HCT116 (cell line): Measurements from ENCODE around the gene GRIA1. TPM values are rescaled to one million over a fixed set of nuclear protein-coding genes. Genes with fewer than 3 reads are reported as not detected.

Experiments used
- ATAC-seq: fragments of 200-7000 bp; cut with Tn5 transposase; 2 replicates; pipeline ENCODE4 v1.9.1; 2020; ENCODE audit warnings: mild to moderate bottlenecking, moderate library complexity
- BruUV-seq: library from RNA; stranded (reverse); fragments of 400-500 nt; replicated peaks from 2 replicates; lab custom pipeline; 2021; lab: Mats Ljungman, UMichigan
- CTCF ChIA-PET: fragments of 300-600 bp; sonication (Branson Sonifier 250); formaldehyde crosslinking; loops from one replicate; lab custom pipeline; 2021; ENCODE audit warnings: antibody characterized with exemption; lab: Charles Lee
- POLR2A ChIA-PET: fragments of 300-600, 350-600 bp; sonication (Branson Sonifier 250); formaldehyde crosslinking; loops from one replicate; lab custom pipeline; 2021; ENCODE audit warnings: antibody characterized with exemption; lab: Charles Lee
- RAD21 ChIA-PET, 2 experiments: fragments of 300-600 bp; sonication (Branson Sonifier 250); formaldehyde crosslinking; loops; one replicate each; lab custom pipeline; 2023; ENCODE audit warnings: low total read pairs in 2 of 2; ENCODE audit not compliant: uncharacterized antibody in 2 of 2, unreplicated experiment in 2 of 2, low non-redundant PET in 1 of 2; lab: Charles Lee
- DNase-seq: peaks from one replicate; pipeline ENCODE4 v3.0.0-alpha.2; 2010; ENCODE audit warnings: low read depth, low spot score
- H2AFZ ChIP-seq: fragments of 200-600 bp; shearing (Covaris generic), sonication (generic); 2 replicates; pipeline ENCODE4 v1.6.1; 2017; ENCODE audit warnings: low read depth, mixed run types, mixed read lengths, antibody characterized with exemption, low read length; ENCODE audit not compliant: poor library complexity, severe bottlenecking
- H3K27ac ChIP-seq: 2 replicates; pipeline ENCODE4 v1.5.1; 2012; ENCODE audit warnings: low read depth, low read length
- H3K27me3 ChIP-seq: fragments of 200-600 bp; sonication (generic); 2 replicates; pipeline ENCODE4 v1.6.1; 2016; ENCODE audit warnings: mixed run types, low read length, mixed read lengths; ENCODE audit not compliant: insufficient read depth
- H3K36me3 ChIP-seq, 2 experiments: fragments of 200-500 bp in 1 of 2; fragments of 200-600 bp in 1 of 2; sonication (Bioruptor generic) in 1 of 2; sonication (generic) in 1 of 2; 2 replicates each; pipeline versions ENCODE4 v1.5.1 to v1.6.1; 2014 to 2016; ENCODE audit warnings: low read length in 2 of 2, inconsistent platforms in 1 of 2, mixed read lengths in 1 of 2, mixed run types in 1 of 2; ENCODE audit not compliant: insufficient read depth in 2 of 2, control insufficient read depth in 1 of 2
- H3K4me1 ChIP-seq, 2 experiments: fragments of 200-600 bp in 1 of 2; sonication (generic) in 1 of 2; 2 replicates each; pipeline versions ENCODE4 v1.5.1 to v1.6.1; 2012 to 2017; ENCODE audit warnings: low read length in 2 of 2, inconsistent platforms in 1 of 2, mild to moderate bottlenecking in 1 of 2, mixed read lengths in 1 of 2, mixed run types in 1 of 2, moderate library complexity in 1 of 2; ENCODE audit not compliant: insufficient read depth in 2 of 2, control insufficient read depth in 1 of 2
- H3K4me2 ChIP-seq: fragments of 200-600 bp; sonication (generic); 2 replicates; pipeline ENCODE4 v1.6.1; 2017; ENCODE audit warnings: mixed run types, low read length, mixed read lengths
- H3K4me3 ChIP-seq, 2 experiments: fragments of 200-600 bp in 1 of 2; sonication (generic) in 1 of 2; replicated peaks in 1 of 2; 2 replicates each; pipeline ENCODE4 v1.5.1; 2011 to 2016; ENCODE audit warnings: low read length in 2 of 2, control low read depth in 1 of 2, low read depth in 1 of 2, mild to moderate bottlenecking in 1 of 2, mixed read lengths in 1 of 2, mixed run types in 1 of 2
- H3K79me2 ChIP-seq: fragments of 200-600 bp; sonication (generic); 2 replicates; pipeline ENCODE4 v1.6.1; 2017; ENCODE audit warnings: mild to moderate bottlenecking, mixed run types, low read length, moderate library complexity, mixed read lengths; ENCODE audit not compliant: insufficient read depth
- H3K9ac ChIP-seq: fragments of 200-600 bp; sonication (generic); 2 replicates; pipeline ENCODE4 v1.6.1; 2016; ENCODE audit warnings: low read length, mixed read lengths
- H3K9me2 ChIP-seq: fragments of 200-600 bp; sonication (generic), shearing (Covaris generic); 2 replicates; pipeline ENCODE4 v1.6.1; 2017; ENCODE audit warnings: mixed run types, mild to moderate bottlenecking, moderate library complexity; ENCODE audit not compliant: insufficient read depth
- H3K9me3 ChIP-seq, 2 experiments: fragments of 200-500 bp in 1 of 2; fragments of 200-600 bp in 1 of 2; sonication (Bioruptor generic) in 1 of 2; sonication (generic) in 1 of 2; 2 replicates each; pipeline ENCODE4 v1.6.1; 2014 to 2017; ENCODE audit warnings: low read length in 2 of 2, mixed read lengths in 2 of 2, inconsistent platforms in 1 of 2, low read depth in 1 of 2, mild to moderate bottlenecking in 1 of 2, mixed run types in 1 of 2, moderate library complexity in 1 of 2; ENCODE audit not compliant: control insufficient read depth in 1 of 2, insufficient read depth in 1 of 2
- H4K20me1 ChIP-seq: fragments of 200-600 bp; sonication (generic), shearing (Covaris generic); 2 replicates; pipeline ENCODE4 v1.6.1; 2017; ENCODE audit warnings: mixed run types, mild to moderate bottlenecking, moderate library complexity; ENCODE audit not compliant: insufficient read depth
- CBX3 ChIP-seq: IDR thresholded peaks from 2 replicates; pipeline ENCODE4 v1.6.1; 2012; ENCODE audit warnings: low read depth
- EGR1 ChIP-seq: IDR thresholded peaks from 2 replicates; pipeline ENCODE4 v1.6.1; 2012; ENCODE audit warnings: low read depth
- EZH2 ChIP-seq: fragments of 200-600 bp; sonication (generic); IDR thresholded peaks from 2 replicates; pipeline ENCODE4 v1.6.1; 2017; ENCODE audit warnings: antibody characterized with exemption, mixed run types
- EZH2phosphoT487 ChIP-seq: fragments of 200-600 bp; IDR thresholded peaks from 2 replicates; pipeline ENCODE4 v1.6.1; 2018; ENCODE audit warnings: antibody characterized with exemption, borderline replicate concordance
- FOSL1 ChIP-seq: IDR thresholded peaks from 2 replicates; pipeline ENCODE4 v1.6.1; 2012; ENCODE audit warnings: low read depth
- JUND ChIP-seq: IDR thresholded peaks from 2 replicates; pipeline ENCODE4 v1.6.1; 2012
- POLR2A ChIP-seq: IDR thresholded peaks from 2 replicates; pipeline ENCODE4 v1.7.0; 2011; ENCODE audit warnings: borderline replicate concordance; ENCODE audit not compliant: insufficient read depth, insufficient read length; ENCODE audit errors: extremely low read depth
- POLR2AphosphoS5 ChIP-seq: IDR thresholded peaks from 2 replicates; pipeline ENCODE4 v1.6.1; 2011; ENCODE audit warnings: mild to moderate bottlenecking, low read depth, low read length, moderate library complexity
- RAD21 ChIP-seq: IDR thresholded peaks from 2 replicates; pipeline ENCODE4 v1.6.1; 2012; ENCODE audit warnings: low read depth, mild to moderate bottlenecking
- SIN3A ChIP-seq: IDR thresholded peaks from 2 replicates; pipeline ENCODE4 v1.6.1; 2012; ENCODE audit warnings: low read depth
- SP1 ChIP-seq: IDR thresholded peaks from 2 replicates; pipeline ENCODE4 v1.6.1; 2012; ENCODE audit warnings: low read depth
- SRF ChIP-seq: IDR thresholded peaks from 2 replicates; pipeline ENCODE4 v1.6.1; 2012; ENCODE audit warnings: low read depth
- YY1 ChIP-seq: IDR thresholded peaks from 2 replicates; pipeline ENCODE4 v1.6.1; 2011; ENCODE audit warnings: low read length, low read depth, moderate library complexity, mild to moderate bottlenecking; ENCODE audit not compliant: insufficient replicate concordance; ENCODE audit errors: extremely low read depth
- ZFX ChIP-seq: fragments of 450-650 bp; IDR thresholded peaks from 2 replicates; pipeline ENCODE4 v1.6.1; 2017
- intact Hi-C: fragments of 100-400 bp; cut with micrococcal nuclease; formaldehyde crosslinking; loops from 2 replicates; pipeline ENCODE4 v1.10.0; 2022
- total RNA-seq: library from RNA; stranded (reverse); gene quantifications from one replicate; pipeline ENCODE4 v1.2.1, GENCODE V29; 2021; ENCODE audit not compliant: unreplicated experiment
- TF ChIP-seq, protein P1 (sequence below): IDR thresholded peaks from 2 replicates; pipeline ENCODE4 v1.6.1; 2012
- TF ChIP-seq, protein P2 (sequence below): IDR thresholded peaks from 2 replicates; pipeline ENCODE4 v1.6.1; 2011; ENCODE audit warnings: mild to moderate bottlenecking, low read length, moderate library complexity; ENCODE audit not compliant: insufficient replicate concordance; ENCODE audit errors: extremely low read depth
- TF ChIP-seq, protein P3 (sequence below): IDR thresholded peaks from 2 replicates; pipeline ENCODE4 v1.6.1; 2012
- TF ChIP-seq, protein P4 (sequence below), 3 experiments: fragments of 200-600 bp in 1 of 3; sonication (generic) in 1 of 3; IDR thresholded peaks in 2 of 3; conservative IDR thresholded peaks in 1 of 3; 2 replicates each; pipeline ENCODE4 v1.5.1; 2012 to 2017; ENCODE audit warnings: low read depth in 2 of 3, low read length in 2 of 3, antibody characterized with exemption in 1 of 3, borderline replicate concordance in 1 of 3, control low read depth in 1 of 3, mild to moderate bottlenecking in 1 of 3, mixed read lengths in 1 of 3, mixed run types in 1 of 3, moderate library complexity in 1 of 3; ENCODE audit not compliant: insufficient read depth in 1 of 3
- TF ChIP-seq, protein P5 (sequence below): IDR thresholded peaks from 2 replicates; pipeline ENCODE4 v1.6.1; 2012; ENCODE audit warnings: low read depth

GRIA1 gene
- total RNA-seq, 1 experiment from 2014 or later, result not detected

DNA sequence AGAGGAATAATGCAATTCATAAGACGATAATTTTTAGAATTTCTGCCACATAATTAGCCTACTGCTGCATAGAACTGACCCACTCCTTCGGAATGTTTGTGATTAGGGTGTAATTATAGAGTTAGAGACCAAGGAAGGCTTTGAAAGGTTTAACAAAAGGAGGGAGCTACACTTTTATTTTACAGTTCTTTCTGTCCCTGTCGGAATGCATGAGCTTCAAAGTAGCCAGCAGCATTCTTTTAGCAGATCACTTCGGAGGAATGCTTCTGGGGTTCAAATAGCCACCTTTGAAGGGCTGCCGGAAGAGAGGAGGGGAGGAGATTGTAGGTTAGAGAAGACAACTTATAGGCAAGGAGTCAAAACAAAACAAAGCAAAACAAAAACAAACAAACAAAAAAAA is 168.1 kb downstream of the GRIA1 start:
- BruUV-seq, result no TSS peak
- H3K27ac ChIP-seq, result no peak overlapping the region
- H3K36me3 ChIP-seq, result no peaks in the 10 kb centered on the region
- no peaks in the 10 kb centered on the region for H3K4me1 ChIP-seq
- H2AFZ ChIP-seq, result no peak overlapping the region
- no peak overlapping the region for H3K4me2 ChIP-seq
- no peaks in the 10 kb centered on the region for H3K9me2 ChIP-seq
- peaks cover 50% of the 10 kb centered on the region for H3K27me3 ChIP-seq
- H3K79me2 ChIP-seq, result no peaks in the 10 kb centered on the region
- ChIA-PET POLR2A (no interaction called here), CTCF (no interaction called here), RAD21 (no interaction called here)
- intact Hi-C loops, result no loop called here
- DNase-seq (no peak), ATAC-seq (no peak)
- TF ChIP-seq, protein P1, sequence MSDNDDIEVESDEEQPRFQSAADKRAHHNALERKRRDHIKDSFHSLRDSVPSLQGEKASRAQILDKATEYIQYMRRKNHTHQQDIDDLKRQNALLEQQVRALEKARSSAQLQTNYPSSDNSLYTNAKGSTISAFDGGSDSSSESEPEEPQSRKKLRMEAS, result no peak
- TF ChIP-seq FOSL1 (no peak), ZFX (no peak), SIN3A (no peak), EGR1 (no peak), CBX3 (no peak), SP1 (no peak), EZH2 (no peak), POLR2A (no peak), POLR2AphosphoS5 (no peak), JUND (no peak), EZH2phosphoT487 (no peak), SRF (no peak), RAD21 (no peak), YY1 (no peak)
- TF ChIP-seq, protein P2, sequence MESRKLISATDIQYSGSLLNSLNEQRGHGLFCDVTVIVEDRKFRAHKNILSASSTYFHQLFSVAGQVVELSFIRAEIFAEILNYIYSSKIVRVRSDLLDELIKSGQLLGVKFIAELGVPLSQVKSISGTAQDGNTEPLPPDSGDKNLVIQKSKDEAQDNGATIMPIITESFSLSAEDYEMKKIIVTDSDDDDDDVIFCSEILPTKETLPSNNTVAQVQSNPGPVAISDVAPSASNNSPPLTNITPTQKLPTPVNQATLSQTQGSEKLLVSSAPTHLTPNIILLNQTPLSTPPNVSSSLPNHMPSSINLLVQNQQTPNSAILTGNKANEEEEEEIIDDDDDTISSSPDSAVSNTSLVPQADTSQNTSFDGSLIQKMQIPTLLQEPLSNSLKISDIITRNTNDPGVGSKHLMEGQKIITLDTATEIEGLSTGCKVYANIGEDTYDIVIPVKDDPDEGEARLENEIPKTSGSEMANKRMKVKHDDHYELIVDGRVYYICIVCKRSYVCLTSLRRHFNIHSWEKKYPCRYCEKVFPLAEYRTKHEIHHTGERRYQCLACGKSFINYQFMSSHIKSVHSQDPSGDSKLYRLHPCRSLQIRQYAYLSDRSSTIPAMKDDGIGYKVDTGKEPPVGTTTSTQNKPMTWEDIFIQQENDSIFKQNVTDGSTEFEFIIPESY, result no peak
- TF ChIP-seq, protein P3, sequence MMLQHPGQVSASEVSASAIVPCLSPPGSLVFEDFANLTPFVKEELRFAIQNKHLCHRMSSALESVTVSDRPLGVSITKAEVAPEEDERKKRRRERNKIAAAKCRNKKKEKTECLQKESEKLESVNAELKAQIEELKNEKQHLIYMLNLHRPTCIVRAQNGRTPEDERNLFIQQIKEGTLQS, result no peak
- TF ChIP-seq, protein P4, sequence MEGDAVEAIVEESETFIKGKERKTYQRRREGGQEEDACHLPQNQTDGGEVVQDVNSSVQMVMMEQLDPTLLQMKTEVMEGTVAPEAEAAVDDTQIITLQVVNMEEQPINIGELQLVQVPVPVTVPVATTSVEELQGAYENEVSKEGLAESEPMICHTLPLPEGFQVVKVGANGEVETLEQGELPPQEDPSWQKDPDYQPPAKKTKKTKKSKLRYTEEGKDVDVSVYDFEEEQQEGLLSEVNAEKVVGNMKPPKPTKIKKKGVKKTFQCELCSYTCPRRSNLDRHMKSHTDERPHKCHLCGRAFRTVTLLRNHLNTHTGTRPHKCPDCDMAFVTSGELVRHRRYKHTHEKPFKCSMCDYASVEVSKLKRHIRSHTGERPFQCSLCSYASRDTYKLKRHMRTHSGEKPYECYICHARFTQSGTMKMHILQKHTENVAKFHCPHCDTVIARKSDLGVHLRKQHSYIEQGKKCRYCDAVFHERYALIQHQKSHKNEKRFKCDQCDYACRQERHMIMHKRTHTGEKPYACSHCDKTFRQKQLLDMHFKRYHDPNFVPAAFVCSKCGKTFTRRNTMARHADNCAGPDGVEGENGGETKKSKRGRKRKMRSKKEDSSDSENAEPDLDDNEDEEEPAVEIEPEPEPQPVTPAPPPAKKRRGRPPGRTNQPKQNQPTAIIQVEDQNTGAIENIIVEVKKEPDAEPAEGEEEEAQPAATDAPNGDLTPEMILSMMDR (IDR thresholded peaks at IDR 0.05 in 2 of 3, conservative IDR thresholded peaks at IDR 0.05 in 1 of 3; ENCODE audit: borderline replicate concordance in 1 of 3, insufficient read depth in 1 of 3, low read depth in 2 of 3, low read length in 2 of 3), result no peak
- TF ChIP-seq, protein P5, sequence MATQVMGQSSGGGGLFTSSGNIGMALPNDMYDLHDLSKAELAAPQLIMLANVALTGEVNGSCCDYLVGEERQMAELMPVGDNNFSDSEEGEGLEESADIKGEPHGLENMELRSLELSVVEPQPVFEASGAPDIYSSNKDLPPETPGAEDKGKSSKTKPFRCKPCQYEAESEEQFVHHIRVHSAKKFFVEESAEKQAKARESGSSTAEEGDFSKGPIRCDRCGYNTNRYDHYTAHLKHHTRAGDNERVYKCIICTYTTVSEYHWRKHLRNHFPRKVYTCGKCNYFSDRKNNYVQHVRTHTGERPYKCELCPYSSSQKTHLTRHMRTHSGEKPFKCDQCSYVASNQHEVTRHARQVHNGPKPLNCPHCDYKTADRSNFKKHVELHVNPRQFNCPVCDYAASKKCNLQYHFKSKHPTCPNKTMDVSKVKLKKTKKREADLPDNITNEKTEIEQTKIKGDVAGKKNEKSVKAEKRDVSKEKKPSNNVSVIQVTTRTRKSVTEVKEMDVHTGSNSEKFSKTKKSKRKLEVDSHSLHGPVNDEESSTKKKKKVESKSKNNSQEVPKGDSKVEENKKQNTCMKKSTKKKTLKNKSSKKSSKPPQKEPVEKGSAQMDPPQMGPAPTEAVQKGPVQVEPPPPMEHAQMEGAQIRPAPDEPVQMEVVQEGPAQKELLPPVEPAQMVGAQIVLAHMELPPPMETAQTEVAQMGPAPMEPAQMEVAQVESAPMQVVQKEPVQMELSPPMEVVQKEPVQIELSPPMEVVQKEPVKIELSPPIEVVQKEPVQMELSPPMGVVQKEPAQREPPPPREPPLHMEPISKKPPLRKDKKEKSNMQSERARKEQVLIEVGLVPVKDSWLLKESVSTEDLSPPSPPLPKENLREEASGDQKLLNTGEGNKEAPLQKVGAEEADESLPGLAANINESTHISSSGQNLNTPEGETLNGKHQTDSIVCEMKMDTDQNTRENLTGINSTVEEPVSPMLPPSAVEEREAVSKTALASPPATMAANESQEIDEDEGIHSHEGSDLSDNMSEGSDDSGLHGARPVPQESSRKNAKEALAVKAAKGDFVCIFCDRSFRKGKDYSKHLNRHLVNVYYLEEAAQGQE, result no peak
- H3K9me3 ChIP-seq, result no peaks in the 10 kb centered on the region
- H3K4me3 ChIP-seq, result no peak overlapping the region
- H3K9ac ChIP-seq, result no peak overlapping the region
- H4K20me1 ChIP-seq, result no peaks in the 10 kb centered on the region
